Measurements from ENCODE around the gene PSMG1. TPM values are rescaled to one million over a fixed set of nuclear protein-coding genes. Genes with fewer than 3 reads are reported as not detected.

The PSMG1 gene
- total and polyA plus RNA-seq, 2 experiments from 2014 or later: 20.7 to 48.3 TPM

DNA sequence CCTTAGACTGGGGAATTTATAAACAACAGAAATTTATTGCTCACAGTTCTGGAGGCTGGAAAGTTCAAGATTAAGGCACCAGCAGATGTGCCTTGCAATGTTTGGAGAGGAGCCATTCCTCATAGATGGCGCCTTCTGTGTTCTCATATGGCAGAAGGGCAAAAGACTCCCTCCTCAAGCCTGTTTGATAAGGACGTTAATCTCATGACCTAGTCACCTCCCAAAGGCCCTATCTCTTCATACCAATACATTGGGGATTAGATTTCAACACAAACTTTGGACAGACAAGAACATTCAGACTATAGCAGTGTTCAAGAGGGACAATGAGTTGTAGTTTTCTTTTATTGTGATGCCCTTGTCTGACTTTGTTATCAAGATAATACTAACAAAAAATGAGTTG, 34.3 kb downstream of the PSMG1 start:
- no peak overlapping the region for H3K27ac ChIP-seq
- DNase-seq (ENCODE audit: low read depth in 1 of 2, low spot score in 1 of 2): no peak
- H3K4me1 ChIP-seq (ENCODE audit: low read depth): no peaks in the 10 kb centered on the region
- H3K36me3 ChIP-seq: no peaks in the 10 kb centered on the region
- TF ChIP-seq, protein P1, sequence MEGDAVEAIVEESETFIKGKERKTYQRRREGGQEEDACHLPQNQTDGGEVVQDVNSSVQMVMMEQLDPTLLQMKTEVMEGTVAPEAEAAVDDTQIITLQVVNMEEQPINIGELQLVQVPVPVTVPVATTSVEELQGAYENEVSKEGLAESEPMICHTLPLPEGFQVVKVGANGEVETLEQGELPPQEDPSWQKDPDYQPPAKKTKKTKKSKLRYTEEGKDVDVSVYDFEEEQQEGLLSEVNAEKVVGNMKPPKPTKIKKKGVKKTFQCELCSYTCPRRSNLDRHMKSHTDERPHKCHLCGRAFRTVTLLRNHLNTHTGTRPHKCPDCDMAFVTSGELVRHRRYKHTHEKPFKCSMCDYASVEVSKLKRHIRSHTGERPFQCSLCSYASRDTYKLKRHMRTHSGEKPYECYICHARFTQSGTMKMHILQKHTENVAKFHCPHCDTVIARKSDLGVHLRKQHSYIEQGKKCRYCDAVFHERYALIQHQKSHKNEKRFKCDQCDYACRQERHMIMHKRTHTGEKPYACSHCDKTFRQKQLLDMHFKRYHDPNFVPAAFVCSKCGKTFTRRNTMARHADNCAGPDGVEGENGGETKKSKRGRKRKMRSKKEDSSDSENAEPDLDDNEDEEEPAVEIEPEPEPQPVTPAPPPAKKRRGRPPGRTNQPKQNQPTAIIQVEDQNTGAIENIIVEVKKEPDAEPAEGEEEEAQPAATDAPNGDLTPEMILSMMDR (IDR thresholded peaks at IDR 0.05; ENCODE audit: low read depth, low read length): no peak
- H3K27me3 ChIP-seq: no peaks in the 10 kb centered on the region
- no peaks in the 10 kb centered on the region for H3K9me3 ChIP-seq (ENCODE audit: low read depth)
- no peak overlapping the region for H3K4me3 ChIP-seq

- TF ChIP-seq, protein P1 (IDR thresholded peaks at IDR 0.05; ENCODE audit: low read depth, low read length): no peak
- Histone ChIP-seq H3K36me3 (no peaks in the 10 kb centered on the region), H3K27ac (no peak overlapping the region), H3K9me3 (ENCODE audit: low read depth) (no peaks in the 10 kb centered on the region), H3K4me3 (no peak overlapping the region), H3K27me3 (no peaks in the 10 kb centered on the region), H3K4me1 (ENCODE audit: low read depth) (no peaks in the 10 kb centered on the region)
- DNase-seq (ENCODE audit: low read depth in 1 of 2, low spot score in 1 of 2): no peak
Observed at GRCh38 chr21:39144191-39144590, 39.1 kb downstream of the PSMG1 start.

DNA sequence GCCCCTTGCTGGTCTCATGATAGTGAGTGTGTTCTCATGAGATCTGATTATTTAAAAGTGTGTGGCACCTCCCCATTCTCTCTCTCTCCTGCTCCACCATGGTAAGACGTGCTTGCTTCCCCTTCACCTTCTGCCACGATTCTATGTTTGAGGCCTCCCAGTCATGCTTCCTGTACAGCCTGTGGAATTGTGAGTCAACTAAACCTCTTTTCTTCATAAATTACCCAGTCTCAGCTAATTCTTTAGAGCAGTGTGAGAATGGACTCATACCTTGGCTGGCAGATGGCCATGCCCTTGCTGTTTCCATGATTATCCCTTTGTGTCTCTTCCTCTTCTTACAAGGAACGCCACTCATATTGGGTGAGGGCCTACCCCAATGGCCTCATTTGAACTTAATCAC, 40.3 kb downstream of the PSMG1 start:
- Histone ChIP-seq H3K9me3 (ENCODE audit: low read depth) (no peaks in the 10 kb centered on the region), H3K27ac (no peak overlapping the region), H3K27me3 (no peaks in the 10 kb centered on the region), H3K36me3 (no peaks in the 10 kb centered on the region), H3K4me3 (no peak overlapping the region), H3K4me1 (ENCODE audit: low read depth) (peaks cover 1% of the 10 kb centered on the region)
- DNase-seq (ENCODE audit: low read depth in 1 of 2, low spot score in 1 of 2): no peak
- TF ChIP-seq, protein P1 (IDR thresholded peaks at IDR 0.05; ENCODE audit: low read depth, low read length): no peak

DNA sequence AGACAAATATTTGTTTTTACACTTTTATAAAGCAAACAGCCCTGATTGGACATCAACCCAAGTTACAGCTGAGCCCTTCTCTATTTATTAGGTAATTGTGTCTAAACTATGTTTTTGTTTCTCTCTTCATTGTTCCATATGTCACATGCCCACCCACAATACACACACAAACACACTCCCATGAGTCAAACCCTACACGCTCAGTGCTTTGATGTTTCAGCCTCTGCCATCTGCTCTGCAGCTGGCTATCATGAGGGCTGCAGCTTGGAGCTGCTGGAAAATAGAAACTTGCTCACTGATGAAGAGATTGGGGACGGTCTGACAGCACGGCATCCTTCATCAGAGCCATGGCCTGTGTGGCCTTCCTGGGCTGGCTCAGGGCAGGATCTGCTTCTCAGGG, 41.7 kb downstream of the PSMG1 start:
- Histone ChIP-seq H3K36me3 (no peaks in the 10 kb centered on the region), H3K4me3 (no peak overlapping the region), H3K27ac (no peak overlapping the region), H3K4me1 (ENCODE audit: low read depth) (peaks cover 12% of the 10 kb centered on the region), H3K9me3 (ENCODE audit: low read depth) (no peaks in the 10 kb centered on the region), H3K27me3 (no peaks in the 10 kb centered on the region)
- DNase-seq (ENCODE audit: low read depth in 1 of 2, low spot score in 1 of 2): peak in 1 of 2 donors; percentile 20
- TF ChIP-seq, protein P1 (IDR thresholded peaks at IDR 0.05; ENCODE audit: low read depth, low read length): no peak

DNA sequence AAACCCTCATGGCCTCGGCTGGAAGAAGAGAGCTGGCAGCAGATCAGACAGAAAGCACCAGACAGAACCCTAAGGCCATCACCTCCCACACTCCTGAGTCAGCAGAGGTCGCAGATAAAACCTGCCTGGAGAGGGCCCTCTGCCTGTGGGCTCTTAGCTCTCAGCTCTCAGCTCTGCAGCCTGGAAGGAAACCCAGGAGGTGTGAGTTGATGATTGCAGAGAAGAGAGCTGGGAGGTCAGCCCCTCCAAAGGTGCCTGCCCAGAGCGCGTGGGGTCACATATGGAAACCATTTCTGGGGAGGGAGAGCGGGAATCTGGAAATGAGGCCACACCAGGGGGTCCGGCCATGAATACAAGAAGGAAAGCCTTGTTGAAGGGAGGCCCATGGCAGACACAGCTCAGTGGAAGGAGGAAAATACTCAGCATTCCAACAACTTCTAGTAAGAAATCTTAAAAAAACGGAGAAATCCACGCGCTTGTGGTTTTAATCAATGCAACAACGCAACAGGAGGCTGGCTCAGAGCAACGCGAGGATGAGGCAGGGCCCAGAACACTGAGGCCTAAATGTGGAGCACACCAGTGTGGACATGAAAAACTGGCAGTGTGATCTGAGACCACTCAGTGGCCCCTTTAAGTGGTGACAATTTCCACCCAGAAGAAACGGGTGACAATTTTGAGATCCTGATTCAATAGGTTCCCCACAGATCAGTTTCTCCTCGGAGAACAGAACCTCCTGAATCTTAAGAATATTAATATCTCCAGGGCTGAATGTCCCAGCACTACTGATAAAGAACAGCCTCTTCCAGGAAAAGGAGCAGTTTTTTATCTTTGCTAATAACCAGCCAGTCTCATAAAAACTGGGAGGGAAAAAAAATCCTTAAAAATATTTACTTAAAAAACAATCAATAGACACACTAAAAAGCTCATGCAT, 45.7 kb downstream of the PSMG1 start:
- TF ChIP-seq, protein P1 (IDR thresholded peaks at IDR 0.05; ENCODE audit: low read depth, low read length): peak; percentile 9
- Histone ChIP-seq H3K36me3 (no peaks in the 10 kb centered on the region), H3K9me3 (ENCODE audit: low read depth) (no peaks in the 10 kb centered on the region), H3K4me3 (no peak overlapping the region), H3K4me1 (ENCODE audit: low read depth) (peaks cover 12% of the 10 kb centered on the region), H3K27me3 (no peaks in the 10 kb centered on the region), H3K27ac (peak overlapping the region; percentile 79)
- DNase-seq (ENCODE audit: low read depth in 1 of 2, low spot score in 1 of 2): peak; percentile 79 to 83

All from cardiac muscle cell (in vitro differentiated cells and primary cell).